ENCODE measurements around the gene HOXA1. TPM values are rescaled to one million over a fixed set of nuclear protein-coding genes. Genes with fewer than 3 reads are reported as not detected.

HOXA1 gene
- total and polyA plus RNA-seq, 4 experiments from 2014 or later: 0.49 to 0.75 (median 0.70) TPM

GRCh38 chr7:27124096-27124901 lies 28.5 kb upstream of the HOXA1 start:
- Mint-ChIP-seq H3K27me3 (peaks cover 23 to 26% of the 10 kb centered on the region in 2 donors), H3K4me1 (no peaks in the 10 kb centered on the region), H3K4me3 (peak overlapping the region in 1 of 8 donors; percentile 45), H3K27ac (no peak overlapping the region), H3K36me3 (no peaks in the 10 kb centered on the region), H3K9me3 (no peaks in the 10 kb centered on the region)
- H3K36me3 ChIP-seq (ENCODE audit: insufficient read depth, low read length): no peaks in the 10 kb centered on the region
- no peak overlapping the region for H3K27ac ChIP-seq (ENCODE audit: low read depth, low read length)
- POLR2A ChIA-PET (ENCODE audit: partially characterized antibody): no interaction called here
- intact Hi-C loops (cut with micrococcal nuclease): no loop called here
- no peak overlapping the region for H3K4me3 ChIP-seq (ENCODE audit: low read length in 2 of 2)
- CTCF ChIA-PET (ENCODE audit: partially characterized antibody): no interaction called here
- no peaks in the 10 kb centered on the region for H3K4me1 ChIP-seq (ENCODE audit: insufficient read depth, low read length)
- H3K27me3 ChIP-seq (ENCODE audit: insufficient read depth, low read length): peaks cover 4% of the 10 kb centered on the region
- no peaks in the 10 kb centered on the region for H3K9me3 ChIP-seq (ENCODE audit: control insufficient read depth in 1 of 2, low read length in 2 of 2)
- no peak for DNase-seq

GRCh38 chr7:27123477-27124053 lies 27.8 kb upstream of the HOXA1 start:
- H3K27ac ChIP-seq (ENCODE audit: low read depth, low read length): no peak overlapping the region
- no peaks in the 10 kb centered on the region for H3K36me3 ChIP-seq (ENCODE audit: insufficient read depth, low read length)
- H3K27ac Mint-ChIP-seq: no peak overlapping the region
- intact Hi-C loops (cut with micrococcal nuclease): no loop called here
- no peaks in the 10 kb centered on the region for H3K9me3 Mint-ChIP-seq
- ChIA-PET POLR2A (ENCODE audit: partially characterized antibody) (no interaction called here), CTCF (ENCODE audit: partially characterized antibody) (no interaction called here)
- H3K9me3 ChIP-seq (ENCODE audit: control insufficient read depth in 1 of 2, low read length in 2 of 2): no peaks in the 10 kb centered on the region
- H3K27me3 ChIP-seq (ENCODE audit: insufficient read depth, low read length): peaks cover 4% of the 10 kb centered on the region
- H3K27me3 Mint-ChIP-seq: peaks cover 23 to 29% of the 10 kb centered on the region in 2 donors
- H3K4me1 Mint-ChIP-seq: no peaks in the 10 kb centered on the region
- H3K4me3 ChIP-seq (ENCODE audit: low read length in 2 of 2): no peak overlapping the region
- H3K4me3 Mint-ChIP-seq: no peak overlapping the region
- no peaks in the 10 kb centered on the region for H3K36me3 Mint-ChIP-seq
- no peak for DNase-seq
- no peaks in the 10 kb centered on the region for H3K4me1 ChIP-seq (ENCODE audit: insufficient read depth, low read length)

- peaks cover 4% of the 10 kb centered on the region for H3K27me3 ChIP-seq (ENCODE audit: insufficient read depth, low read length)
- no peak overlapping the region for H3K27ac Mint-ChIP-seq
- no peak overlapping the region for H3K27ac ChIP-seq (ENCODE audit: low read depth, low read length)
- DNase-seq: no peak
- no peaks in the 10 kb centered on the region for H3K4me1 Mint-ChIP-seq
- no peaks in the 10 kb centered on the region for H3K4me1 ChIP-seq (ENCODE audit: insufficient read depth, low read length)
- no peaks in the 10 kb centered on the region for H3K36me3 ChIP-seq (ENCODE audit: insufficient read depth, low read length)
- peaks cover 23 to 33% of the 10 kb centered on the region in 2 donors for H3K27me3 Mint-ChIP-seq
- no peak overlapping the region for H3K4me3 Mint-ChIP-seq
- H3K9me3 ChIP-seq (ENCODE audit: control insufficient read depth in 1 of 2, low read length in 2 of 2): no peaks in the 10 kb centered on the region
- intact Hi-C loops (cut with micrococcal nuclease): no loop called here
- H3K4me3 ChIP-seq (ENCODE audit: low read length in 2 of 2): no peak overlapping the region
- ChIA-PET POLR2A (ENCODE audit: partially characterized antibody) (no interaction called here), CTCF (ENCODE audit: partially characterized antibody) (no interaction called here)
- no peaks in the 10 kb centered on the region for H3K9me3 Mint-ChIP-seq
- H3K36me3 Mint-ChIP-seq: no peaks in the 10 kb centered on the region
Measured at GRCh38 chr7:27123007-27123476, 27.2 kb upstream of the HOXA1 start.

- no peaks in the 10 kb centered on the region for H3K36me3 ChIP-seq (ENCODE audit: insufficient read depth, low read length)
- H3K27me3 ChIP-seq (ENCODE audit: insufficient read depth, low read length): peaks cover 4% of the 10 kb centered on the region
- no peak overlapping the region for H3K4me3 Mint-ChIP-seq
- H3K9me3 Mint-ChIP-seq: no peaks in the 10 kb centered on the region
- H3K4me3 ChIP-seq (ENCODE audit: low read length in 2 of 2): no peak overlapping the region
- no peaks in the 10 kb centered on the region for H3K36me3 Mint-ChIP-seq
- intact Hi-C loops (cut with micrococcal nuclease): no loop called here
- H3K27ac ChIP-seq (ENCODE audit: low read depth, low read length): no peak overlapping the region
- no peaks in the 10 kb centered on the region for H3K4me1 Mint-ChIP-seq
- POLR2A ChIA-PET (ENCODE audit: partially characterized antibody): no interaction called here
- H3K4me1 ChIP-seq (ENCODE audit: insufficient read depth, low read length): no peaks in the 10 kb centered on the region
- H3K27me3 Mint-ChIP-seq: peaks cover 20 to 31% of the 10 kb centered on the region in 2 donors
- H3K27ac Mint-ChIP-seq: no peak overlapping the region
- CTCF ChIA-PET (ENCODE audit: partially characterized antibody): no interaction called here
- DNase-seq: no peak
- H3K9me3 ChIP-seq (ENCODE audit: control insufficient read depth in 1 of 2, low read length in 2 of 2): no peaks in the 10 kb centered on the region
Measured at GRCh38 chr7:27122077-27122910, 26.5 kb upstream of the HOXA1 start.

- Histone ChIP-seq H3K27me3 (ENCODE audit: insufficient read depth, low read length) (peaks cover 4% of the 10 kb centered on the region), H3K27ac (ENCODE audit: low read depth, low read length) (no peak overlapping the region), H3K4me1 (ENCODE audit: insufficient read depth, low read length) (no peaks in the 10 kb centered on the region), H3K36me3 (ENCODE audit: insufficient read depth, low read length) (no peaks in the 10 kb centered on the region), H3K9me3 (ENCODE audit: control insufficient read depth in 1 of 2, low read length in 2 of 2) (no peaks in the 10 kb centered on the region), H3K4me3 (ENCODE audit: low read length in 2 of 2) (no peak overlapping the region)
- Mint-ChIP-seq H3K4me3 (no peak overlapping the region), H3K9me3 (no peaks in the 10 kb centered on the region), H3K27me3 (peaks cover 16 to 25% of the 10 kb centered on the region in 2 donors), H3K36me3 (no peaks in the 10 kb centered on the region), H3K27ac (no peak overlapping the region), H3K4me1 (no peaks in the 10 kb centered on the region)
- ChIA-PET POLR2A (ENCODE audit: partially characterized antibody) (no interaction called here), CTCF (ENCODE audit: partially characterized antibody) (no interaction called here)
- intact Hi-C loops (cut with micrococcal nuclease): no loop called here
- DNase-seq: no peak
Measured at GRCh38 chr7:27121684-27122076, 25.9 kb upstream of the HOXA1 start.

- Histone ChIP-seq H3K27ac (ENCODE audit: low read depth, low read length) (no peak overlapping the region), H3K4me3 (ENCODE audit: low read length in 2 of 2) (no peak overlapping the region), H3K27me3 (ENCODE audit: insufficient read depth, low read length) (no peaks in the 10 kb centered on the region), H3K36me3 (ENCODE audit: insufficient read depth, low read length) (no peaks in the 10 kb centered on the region), H3K9me3 (ENCODE audit: control insufficient read depth in 1 of 2, low read length in 2 of 2) (no peaks in the 10 kb centered on the region), H3K4me1 (ENCODE audit: insufficient read depth, low read length) (no peaks in the 10 kb centered on the region)
- DNase-seq: no peak
- ChIA-PET CTCF (ENCODE audit: partially characterized antibody) (interaction anchor here (0.7 to 1.2 kb wide), 3 partner anchors 14 to 31 kb away, joined by 3 read pairs; partner anchors contain the start of gene HOXA5), POLR2A (ENCODE audit: partially characterized antibody) (no interaction called here)
- H3K27me3 Mint-ChIP-seq: peaks cover 8 to 9% of the 10 kb centered on the region in 2 donors
- no peaks in the 10 kb centered on the region for H3K36me3 Mint-ChIP-seq
- no peak overlapping the region for H3K4me3 Mint-ChIP-seq
- H3K4me1 Mint-ChIP-seq: no peaks in the 10 kb centered on the region
- H3K9me3 Mint-ChIP-seq: no peaks in the 10 kb centered on the region
- no peak overlapping the region for H3K27ac Mint-ChIP-seq
- intact Hi-C loops (cut with micrococcal nuclease): no loop called here
Measured at GRCh38 chr7:27119412-27119911, 23.7 kb upstream of the HOXA1 start.

GRCh38 chr7:27118580-27118979 lies 22.8 kb upstream of the HOXA1 start:
- peaks cover 3 to 9% of the 10 kb centered on the region in 2 donors for H3K27me3 Mint-ChIP-seq
- CTCF ChIA-PET (ENCODE audit: partially characterized antibody): interaction anchor here (0.7 to 0.9 kb wide), 2 partner anchors 13 to 42 kb away, joined by 3 to 4 read pairs; no protein-coding TSS in a partner anchor
- no peak overlapping the region for H3K27ac Mint-ChIP-seq
- Histone ChIP-seq H3K9me3 (ENCODE audit: control insufficient read depth in 1 of 2, low read length in 2 of 2) (no peaks in the 10 kb centered on the region), H3K36me3 (ENCODE audit: insufficient read depth, low read length) (no peaks in the 10 kb centered on the region), H3K27ac (ENCODE audit: low read depth, low read length) (no peak overlapping the region), H3K4me3 (ENCODE audit: low read length in 2 of 2) (no peak overlapping the region), H3K27me3 (ENCODE audit: insufficient read depth, low read length) (no peaks in the 10 kb centered on the region), H3K4me1 (ENCODE audit: insufficient read depth, low read length) (no peaks in the 10 kb centered on the region)
- POLR2A ChIA-PET (ENCODE audit: partially characterized antibody): no interaction called here
- no peak for DNase-seq
- H3K4me1 Mint-ChIP-seq: no peaks in the 10 kb centered on the region
- H3K9me3 Mint-ChIP-seq: no peaks in the 10 kb centered on the region
- H3K4me3 Mint-ChIP-seq: no peak overlapping the region
- no peaks in the 10 kb centered on the region for H3K36me3 Mint-ChIP-seq
- intact Hi-C loops (cut with micrococcal nuclease): no loop called here

All from CD4-positive, alpha-beta memory T cell (primary cell).